Astrocyte of the cerebellum (primary cell): ENCODE results near the gene CCDC90B.

Source experiments
- DNase-seq: peaks from one replicate; pipeline ENCODE4 v3.0.0-alpha.2; 2011; ENCODE audit warnings: low read depth
- H3K4me3 ChIP-seq: 2 replicates; pipeline ENCODE4 v1.5.1; 2011; ENCODE audit warnings: mild to moderate bottlenecking, low read depth, low read length, moderate library complexity
- in situ Hi-C: cut with HindIII; loops from 2 replicates; pipeline ENCODE4 v1.10.0; 2017; ENCODE audit warnings: low sequenced_read_pairs
- TF ChIP-seq, protein P1 (sequence below): IDR thresholded peaks from 2 replicates; pipeline ENCODE4 v1.5.1; 2012; ENCODE audit warnings: low read length, low read depth, moderate library complexity, mild to moderate bottlenecking; ENCODE audit errors: missing control alignments

The CCDC90B gene

DNA sequence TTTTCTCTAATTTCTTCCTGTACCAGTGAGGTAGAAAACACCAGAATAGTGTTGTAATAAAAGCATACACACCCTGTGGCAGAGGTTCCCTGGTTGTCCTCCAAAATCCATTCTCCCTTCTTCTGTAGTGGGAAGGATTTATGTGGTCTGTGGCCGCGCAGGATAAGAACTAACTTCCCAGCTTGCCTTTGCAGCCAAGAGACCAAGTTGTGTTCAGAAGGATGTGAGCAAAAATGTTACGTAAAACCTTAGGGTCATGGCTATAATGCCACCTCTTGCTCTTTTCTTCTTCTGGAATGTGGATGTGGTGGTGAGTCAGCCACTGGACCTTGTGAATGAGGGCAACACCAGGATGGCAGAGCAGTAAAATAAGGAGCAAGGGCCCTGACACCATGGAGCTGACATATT, 28.4 kb downstream of the CCDC90B start:
- TF ChIP-seq, protein P1, sequence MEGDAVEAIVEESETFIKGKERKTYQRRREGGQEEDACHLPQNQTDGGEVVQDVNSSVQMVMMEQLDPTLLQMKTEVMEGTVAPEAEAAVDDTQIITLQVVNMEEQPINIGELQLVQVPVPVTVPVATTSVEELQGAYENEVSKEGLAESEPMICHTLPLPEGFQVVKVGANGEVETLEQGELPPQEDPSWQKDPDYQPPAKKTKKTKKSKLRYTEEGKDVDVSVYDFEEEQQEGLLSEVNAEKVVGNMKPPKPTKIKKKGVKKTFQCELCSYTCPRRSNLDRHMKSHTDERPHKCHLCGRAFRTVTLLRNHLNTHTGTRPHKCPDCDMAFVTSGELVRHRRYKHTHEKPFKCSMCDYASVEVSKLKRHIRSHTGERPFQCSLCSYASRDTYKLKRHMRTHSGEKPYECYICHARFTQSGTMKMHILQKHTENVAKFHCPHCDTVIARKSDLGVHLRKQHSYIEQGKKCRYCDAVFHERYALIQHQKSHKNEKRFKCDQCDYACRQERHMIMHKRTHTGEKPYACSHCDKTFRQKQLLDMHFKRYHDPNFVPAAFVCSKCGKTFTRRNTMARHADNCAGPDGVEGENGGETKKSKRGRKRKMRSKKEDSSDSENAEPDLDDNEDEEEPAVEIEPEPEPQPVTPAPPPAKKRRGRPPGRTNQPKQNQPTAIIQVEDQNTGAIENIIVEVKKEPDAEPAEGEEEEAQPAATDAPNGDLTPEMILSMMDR: no peak
- H3K4me3 ChIP-seq: no peak overlapping the region
- in situ Hi-C loops: no loop called here
- DNase-seq: peak; percentile 46

DNA sequence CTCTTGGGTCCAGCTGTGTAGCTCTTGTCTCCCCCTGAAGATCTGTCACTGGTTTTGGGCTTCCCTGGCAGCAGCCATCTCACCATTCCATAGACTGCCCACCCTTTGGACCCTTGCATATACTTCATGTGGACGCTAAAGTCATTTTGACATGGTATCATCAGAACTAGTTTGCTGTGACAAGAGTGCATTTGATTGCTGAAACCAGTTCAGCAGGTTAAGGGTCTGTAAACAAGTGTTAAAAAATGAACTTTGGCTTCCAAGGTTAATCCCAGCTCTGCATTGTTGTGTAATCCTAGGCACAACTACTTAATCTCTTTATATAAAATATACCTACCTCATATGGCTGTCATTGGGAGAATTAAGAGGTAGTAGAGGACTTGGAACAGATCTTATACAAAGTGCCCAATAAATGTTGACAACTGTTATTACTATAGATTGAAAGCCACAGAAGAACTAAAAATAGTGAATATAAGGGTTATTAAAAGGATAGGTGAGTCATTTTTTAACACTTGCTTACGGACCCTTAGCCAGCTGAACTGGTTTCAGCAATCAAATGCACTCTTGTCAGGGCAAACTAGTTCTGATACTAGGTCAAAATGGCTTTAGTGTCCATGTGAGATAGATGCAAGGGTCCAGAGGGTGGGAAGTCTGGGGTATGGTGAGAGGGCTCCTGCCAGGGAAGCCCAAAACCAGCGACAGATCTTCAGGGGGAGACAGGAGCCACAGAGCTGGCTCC, 29.4 kb downstream of the CCDC90B start:
- H3K4me3 ChIP-seq: no peak overlapping the region
- DNase-seq: no peak
- TF ChIP-seq, protein P1: no peak
- in situ Hi-C loops: no loop called here

GRCh38 chr11:83255366-83255765, 30.8 kb downstream of the CCDC90B start:
- no peak for DNase-seq
- no peak overlapping the region for H3K4me3 ChIP-seq
- in situ Hi-C loops: no loop called here
- TF ChIP-seq, protein P1: no peak

DNA sequence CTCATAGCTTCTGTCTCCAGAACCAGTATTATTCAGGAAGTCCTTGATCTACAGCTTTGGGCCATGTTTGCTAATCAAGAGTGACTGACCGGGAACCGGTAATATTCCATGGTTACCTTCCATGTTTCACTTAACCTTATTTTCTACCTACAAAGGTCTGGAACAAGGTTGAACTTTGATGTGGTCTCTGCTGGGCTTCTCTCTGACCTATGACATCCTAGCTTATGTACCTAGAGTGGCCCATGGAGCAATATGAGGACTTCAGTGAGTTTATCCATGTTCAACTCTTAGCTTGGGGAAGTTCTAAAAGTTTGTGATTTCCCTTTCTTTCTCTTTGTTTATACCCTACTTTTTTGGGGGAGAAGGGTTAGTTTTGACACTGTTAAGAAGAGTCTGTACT, 33.2 kb downstream of the CCDC90B start:
- in situ Hi-C loops: no loop called here
- no peak for DNase-seq
- no peak overlapping the region for H3K4me3 ChIP-seq
- TF ChIP-seq, protein P1: no peak

GRCh38 chr11:83252266-83252665, 33.9 kb downstream of the CCDC90B start:
- in situ Hi-C loops: no loop called here
- H3K4me3 ChIP-seq: no peak overlapping the region
- TF ChIP-seq, protein P1: no peak
- no peak for DNase-seq

- peak; percentile 22 for DNase-seq
- H3K4me3 ChIP-seq: no peak overlapping the region
- TF ChIP-seq, protein P1: peak; percentile 71
- in situ Hi-C loops: no loop called here
These were observed 36.1 kb downstream of the CCDC90B start for GRCh38 chr11:83249972-83250593.
